ENCODE results near the gene TENT4B.

- TF ChIP-seq CTCF (IDR thresholded peaks at IDR 0.05; ENCODE audit: low read depth, low read length, poor library complexity, severe bottlenecking) (no peak), EZH2phosphoT487 (IDR thresholded peaks at IDR 0.05; ENCODE audit: borderline replicate concordance, low read length) (no peak)
Observed at GRCh38 chr16:50188619-50189136, 35.6 kb downstream of the TENT4B start.
